Measurements from ENCODE around the gene PFDN1.

PFDN1 gene

DNA sequence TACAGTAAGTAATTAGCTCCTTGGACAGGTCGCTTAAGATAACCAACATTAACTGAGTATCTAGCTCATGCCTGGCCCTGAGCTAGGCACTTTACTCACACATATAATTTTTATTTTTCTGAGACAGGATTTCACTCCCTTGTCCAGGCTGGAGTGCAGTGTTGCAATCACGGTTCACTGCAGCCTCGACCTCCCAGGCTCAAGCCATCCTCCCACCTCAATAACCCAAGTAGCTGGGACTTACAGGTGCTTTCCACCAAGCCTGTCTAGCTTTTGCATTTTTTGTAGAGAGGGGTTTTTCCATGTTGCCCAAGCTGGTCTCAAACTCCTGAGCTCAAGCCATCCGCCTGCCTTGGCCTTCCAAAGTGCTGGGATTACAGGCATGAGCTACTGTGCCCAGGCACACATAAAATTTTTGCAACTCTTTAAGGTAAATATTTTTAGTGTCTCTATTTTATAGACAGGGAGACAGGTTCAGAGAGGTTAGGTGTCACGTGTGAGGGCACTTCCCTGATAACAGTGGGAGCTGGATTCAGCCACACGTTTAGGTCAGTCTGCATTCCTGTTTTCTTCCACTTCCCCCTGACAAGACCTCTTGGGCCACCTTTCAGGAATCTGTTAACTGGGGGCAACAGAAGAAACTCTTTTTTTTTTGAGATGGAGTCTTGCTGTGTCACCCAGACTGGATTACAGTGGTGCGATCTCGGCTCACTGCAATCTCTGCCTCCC, 25.3 kb upstream of the PFDN1 start:
- DNase-seq (ENCODE audit: low spot score): no peak

DNA sequence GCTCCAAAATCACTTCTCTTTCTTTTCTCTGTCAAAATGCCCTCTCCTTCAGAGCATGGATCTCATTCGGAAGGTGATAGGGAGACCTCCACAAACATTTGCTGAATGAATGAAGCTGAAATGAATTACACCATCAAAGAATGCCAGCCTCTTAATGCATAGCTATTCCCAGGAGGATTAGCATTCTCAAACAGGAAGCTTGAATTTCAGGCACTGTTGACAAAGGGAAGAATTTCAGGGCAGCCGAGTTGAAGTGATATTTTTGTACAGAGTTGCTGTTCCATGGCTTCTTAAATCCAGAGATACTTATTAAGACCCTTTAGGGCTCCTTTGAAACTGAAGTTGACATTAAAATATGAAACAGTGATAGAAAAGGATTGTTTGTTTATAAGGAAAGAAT, 24.7 kb upstream of the PFDN1 start:
- DNase-seq (ENCODE audit: low spot score): no peak

- DNase-seq (ENCODE audit: low spot score): no peak
Measured at GRCh38 chr5:140325486-140325885, 22.6 kb upstream of the PFDN1 start.

- peak; percentile 58 for DNase-seq (ENCODE audit: low spot score)
Measured at GRCh38 chr5:140324617-140325241, 21.8 kb upstream of the PFDN1 start.

DNA sequence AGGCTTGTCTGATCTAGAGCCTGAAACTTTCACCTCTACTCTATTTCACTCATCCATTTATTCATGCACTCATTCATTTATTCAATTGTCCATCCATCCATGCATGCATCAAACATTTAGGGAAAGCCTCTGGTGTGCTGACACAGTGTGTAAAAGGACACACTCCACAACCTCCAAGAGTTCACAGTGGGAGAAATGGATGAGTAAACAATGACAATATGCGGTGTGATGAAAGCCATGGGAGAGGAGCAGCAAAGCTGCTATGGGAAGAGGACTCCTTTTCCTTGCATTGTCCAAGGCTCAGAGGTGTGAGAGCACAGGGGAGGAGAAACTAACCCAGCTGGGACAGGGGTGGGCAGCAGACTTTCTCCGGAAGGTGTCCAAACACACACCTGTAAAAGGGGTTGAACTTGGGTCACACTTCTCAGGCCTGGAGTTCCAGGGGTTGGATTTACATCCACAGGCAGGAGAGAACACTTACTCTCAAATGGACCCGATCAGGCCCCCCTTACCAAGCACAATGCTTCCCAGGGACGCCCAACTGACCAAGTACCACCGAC, 21.2 kb upstream of the PFDN1 start:
- no peak for DNase-seq (ENCODE audit: low spot score)

GRCh38 chr5:140322751-140323731, 20.1 kb upstream of the PFDN1 start:
- DNase-seq (ENCODE audit: low spot score): peak; percentile 91

- no peak for DNase-seq (ENCODE audit: low spot score)
Measured at GRCh38 chr5:140321796-140322195, 18.9 kb upstream of the PFDN1 start.

- DNase-seq (ENCODE audit: low spot score): no peak
Measured at GRCh38 chr5:140319833-140320232, 16.9 kb upstream of the PFDN1 start.

GRCh38 chr5:140318792-140319191, 15.9 kb upstream of the PFDN1 start:
- no peak for DNase-seq (ENCODE audit: low spot score)

- DNase-seq (ENCODE audit: low spot score): peak; percentile 56
Measured at GRCh38 chr5:140317859-140318258, 15.0 kb upstream of the PFDN1 start.

DNA sequence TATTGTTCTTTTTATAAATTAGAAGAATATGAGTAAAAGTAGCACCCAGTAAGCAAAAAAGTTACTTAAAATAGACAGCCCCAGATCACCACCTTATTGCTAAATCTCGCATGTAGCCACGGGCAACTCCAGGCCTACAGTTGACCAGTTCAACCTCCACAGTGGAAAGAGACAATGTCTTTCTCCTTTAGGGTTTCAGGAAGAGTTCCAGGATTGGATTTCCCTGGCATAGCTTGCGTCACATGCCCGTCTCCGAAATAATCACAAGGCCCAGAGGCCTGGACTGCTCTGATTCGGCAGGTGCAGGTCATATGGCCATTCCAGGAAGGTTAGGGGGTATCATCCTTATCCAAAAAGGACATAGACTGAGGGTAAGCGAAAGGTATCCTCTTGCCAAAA, 9.9 kb upstream of the PFDN1 start:
- DNase-seq (ENCODE audit: low spot score): no peak

DNA sequence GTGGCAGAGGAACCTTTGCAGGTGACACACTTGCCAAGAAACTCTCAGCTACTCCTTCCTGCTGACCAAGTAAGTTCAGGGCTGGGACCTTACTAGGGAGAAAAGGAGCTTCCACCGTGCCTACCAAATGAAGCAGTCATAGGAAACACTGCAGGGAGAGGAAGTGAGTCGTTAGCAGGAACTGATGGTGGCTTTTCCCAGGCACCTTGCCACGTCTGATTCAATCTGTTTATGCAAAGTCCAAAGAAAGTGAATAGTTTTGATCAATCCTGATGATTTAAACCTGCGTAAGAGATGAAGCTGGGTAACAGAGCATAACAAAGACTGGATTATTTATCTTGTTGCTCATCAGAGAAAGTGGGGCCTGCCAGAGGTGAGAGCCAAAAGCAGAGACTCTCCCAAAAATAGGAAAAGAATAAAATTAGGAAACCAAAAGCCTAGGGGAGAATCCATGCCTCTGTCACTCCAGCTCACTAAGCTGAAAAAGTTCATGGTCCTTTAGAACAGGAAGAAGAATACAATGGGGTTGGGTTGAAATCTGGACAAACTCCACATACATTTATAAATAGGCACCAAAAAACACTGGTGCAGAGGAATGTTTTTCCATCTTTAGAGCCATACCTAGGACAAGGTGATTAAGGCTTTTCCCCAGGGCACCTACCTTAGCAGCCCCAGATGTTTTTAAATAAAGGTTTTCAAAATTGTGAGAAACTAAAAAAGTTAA, 9.3 kb upstream of the PFDN1 start:
- DNase-seq (ENCODE audit: low spot score): peak; percentile 71

GRCh38 chr5:140311011-140311467, 8.1 kb upstream of the PFDN1 start:
- peak; percentile 66 for DNase-seq (ENCODE audit: low spot score)

DNA sequence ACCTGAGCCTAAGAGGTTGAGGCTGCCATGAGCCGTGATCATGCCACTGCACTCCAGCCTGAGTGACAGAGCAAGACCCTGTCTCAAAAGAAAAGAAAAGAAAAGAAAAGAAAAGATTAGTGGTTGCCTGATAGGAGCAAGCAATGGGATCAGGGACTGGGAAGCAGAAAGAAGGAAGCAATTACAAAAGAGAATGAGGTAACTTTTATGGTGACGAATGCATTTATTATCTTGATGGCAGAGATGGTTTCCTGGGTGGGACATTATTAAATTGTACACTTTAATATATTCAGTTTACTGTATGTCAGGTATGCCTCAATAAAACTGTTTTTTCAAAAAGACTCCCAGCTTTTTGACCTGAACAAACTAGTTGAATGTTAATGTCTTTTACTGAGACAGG, 7.5 kb upstream of the PFDN1 start:
- DNase-seq (ENCODE audit: low spot score): no peak

- no peak for DNase-seq (ENCODE audit: low spot score)
Measured at GRCh38 chr5:140309706-140310249, 6.9 kb upstream of the PFDN1 start.

DNA sequence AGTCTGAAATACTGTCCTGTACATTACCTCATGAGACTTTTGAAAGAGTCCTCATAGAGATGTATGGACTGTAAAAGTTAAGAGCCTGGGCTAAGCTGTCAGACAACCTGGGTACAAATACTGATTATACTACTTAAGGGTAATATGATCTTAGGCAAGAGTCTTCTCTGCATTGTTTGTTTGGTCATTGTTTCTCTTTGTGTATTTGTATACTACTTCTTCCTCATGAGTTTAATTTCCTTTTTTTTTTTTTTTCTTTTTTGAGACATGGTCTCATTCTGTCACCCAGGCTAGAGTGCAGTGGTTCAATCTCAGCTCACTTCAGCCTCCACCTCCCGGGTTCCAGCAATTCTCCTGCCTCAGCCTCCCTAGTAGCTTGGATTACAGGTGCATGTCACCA, 2.6 kb upstream of the PFDN1 start:
- DNase-seq (ENCODE audit: low spot score): no peak

- DNase-seq (ENCODE audit: low spot score): no peak
Measured at GRCh38 chr5:140303966-140304365, 1.1 kb upstream of the PFDN1 start.

DNA sequence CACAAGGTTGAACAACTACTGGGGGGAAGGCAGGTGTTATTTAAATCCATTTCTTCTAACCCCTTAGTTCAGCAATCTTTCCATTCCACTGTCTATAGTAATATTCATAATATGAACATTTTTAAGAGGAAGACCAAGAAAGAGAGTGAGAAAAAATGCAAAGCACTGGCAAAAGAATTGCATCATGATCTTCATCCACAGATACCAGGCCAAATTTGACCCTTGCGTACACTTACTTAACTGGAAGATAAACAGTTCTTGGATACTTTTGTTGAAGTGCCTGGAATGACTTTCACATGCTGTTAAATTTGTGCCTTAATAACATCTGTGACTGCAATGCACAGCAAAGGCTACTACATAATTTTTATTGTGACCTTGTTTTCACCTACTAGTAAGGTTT, 1.8 kb downstream of the PFDN1 start:
- no peak for DNase-seq (ENCODE audit: low spot score)

GRCh38 chr5:140299056-140299455, 3.8 kb downstream of the PFDN1 start:
- DNase-seq (ENCODE audit: low spot score): no peak

GRCh38 chr5:140298183-140298601, 4.7 kb downstream of the PFDN1 start:
- DNase-seq (ENCODE audit: low spot score): no peak

DNA sequence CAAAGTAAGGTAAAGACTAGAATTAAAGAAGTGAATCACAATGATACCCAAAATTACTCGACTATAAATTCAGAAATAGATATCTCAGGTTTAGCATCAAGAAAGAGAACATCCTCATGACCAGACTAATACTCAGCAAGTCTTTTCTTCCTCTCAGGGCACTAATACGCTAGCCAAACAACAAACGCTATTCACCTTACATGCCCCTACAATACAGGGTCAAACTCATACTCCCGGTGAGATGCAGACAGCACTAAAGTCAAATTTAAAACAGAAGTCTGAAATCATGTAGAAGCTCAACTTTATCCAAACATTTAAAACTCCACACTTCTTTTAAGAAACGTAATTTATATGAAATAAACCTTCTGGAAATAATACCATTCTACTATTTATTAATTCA, 5.6 kb downstream of the PFDN1 start:
- no peak for DNase-seq (ENCODE audit: low spot score)
